NCI-H2107 treated with DMSO at 0.1 percent for 48 hours (cell line): ENCODE measurements around the gene DNAJC4.
A peak's percentile ranks its signal among the peaks of the same experiment; 100 is the strongest.

Experiments used
- DNase-seq: peaks from one replicate; lab custom pipeline; 2025; ENCODE audit not compliant: unreplicated experiment; lab: John Stamatoyannopoulos, UW

Gene DNAJC4

GRCh38 chr11:64256300-64256699, 26.0 kb downstream of the DNAJC4 start:
- no peak for DNase-seq

GRCh38 chr11:64258356-64258755, 28.0 kb downstream of the DNAJC4 start:
- no peak for DNase-seq

DNA sequence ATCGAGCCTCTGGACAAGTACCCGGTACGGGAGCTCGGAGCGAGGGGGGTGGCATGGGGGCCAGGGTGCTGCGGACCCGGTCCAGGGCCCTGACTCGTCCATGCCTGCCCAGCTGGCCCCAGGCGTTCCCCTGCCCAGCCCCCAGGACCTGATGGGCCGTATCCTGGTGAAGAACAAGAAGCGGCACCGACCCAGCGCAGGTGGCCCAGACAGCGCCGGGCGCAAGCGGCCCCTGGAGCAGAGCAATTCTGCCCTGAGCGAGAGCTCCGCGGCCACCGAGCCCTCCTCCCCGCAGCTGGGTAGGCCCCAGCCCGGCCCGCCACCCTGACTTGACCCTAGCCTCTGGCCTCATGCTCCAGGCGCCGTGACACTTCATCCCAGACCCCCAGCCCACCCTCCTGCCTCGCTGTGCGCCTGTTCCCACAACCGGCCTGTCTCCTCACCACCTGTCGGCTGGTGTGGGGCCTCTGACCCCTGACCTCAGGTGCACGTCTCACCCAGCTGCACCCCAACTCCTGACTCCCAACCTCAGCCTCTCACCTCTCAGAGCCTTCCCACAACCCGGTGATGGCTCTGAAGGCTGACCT, 28.7 kb downstream of the DNAJC4 start:
- no peak for DNase-seq

- DNase-seq = no peak
These were observed 29.3 kb downstream of the DNAJC4 start for GRCh38 chr11:64259533-64260067.

GRCh38 chr11:64260147-64260708, 29.9 kb downstream of the DNAJC4 start:
- no peak for DNase-seq

- no peak for DNase-seq
These were observed 31.3 kb downstream of the DNAJC4 start for GRCh38 chr11:64261556-64262080.

DNA sequence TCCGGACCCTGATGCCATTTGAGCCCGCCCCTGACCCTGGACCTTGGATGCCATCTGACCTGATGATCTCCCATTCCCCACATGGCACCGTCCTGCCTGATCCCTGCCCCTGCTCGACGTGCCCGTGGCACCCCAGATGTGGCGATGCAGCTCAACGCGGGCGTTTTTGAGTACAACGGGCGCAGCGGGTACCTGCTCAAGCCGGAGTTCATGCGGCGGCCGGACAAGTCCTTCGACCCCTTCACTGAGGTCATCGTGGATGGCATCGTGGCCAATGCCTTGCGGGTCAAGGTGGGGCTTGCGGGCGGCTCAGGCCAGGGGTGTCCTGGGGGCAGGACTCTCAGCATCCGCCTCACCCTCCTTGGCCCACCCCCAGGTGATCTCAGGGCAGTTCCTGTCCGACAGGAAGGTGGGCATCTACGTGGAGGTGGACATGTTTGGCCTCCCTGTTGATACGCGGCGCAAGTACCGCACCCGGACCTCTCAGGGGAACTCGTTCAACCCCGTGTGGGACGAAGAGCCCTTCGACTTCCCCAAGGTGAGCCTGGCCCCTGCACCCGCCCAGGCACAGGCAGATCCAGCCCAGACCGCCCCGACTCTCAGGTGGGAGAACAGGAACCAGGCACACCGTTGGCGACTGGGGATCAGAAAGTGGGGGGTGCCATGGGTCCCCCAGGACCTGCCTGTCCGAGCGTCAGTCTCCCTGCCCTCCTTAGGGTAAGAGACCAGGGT, 32.1 kb downstream of the DNAJC4 start:
- no peak for DNase-seq

GRCh38 chr11:64263021-64263946, 32.9 kb downstream of the DNAJC4 start:
- no peak for DNase-seq

GRCh38 chr11:64263947-64264317, 33.6 kb downstream of the DNAJC4 start:
- DNase-seq = no peak

DNA sequence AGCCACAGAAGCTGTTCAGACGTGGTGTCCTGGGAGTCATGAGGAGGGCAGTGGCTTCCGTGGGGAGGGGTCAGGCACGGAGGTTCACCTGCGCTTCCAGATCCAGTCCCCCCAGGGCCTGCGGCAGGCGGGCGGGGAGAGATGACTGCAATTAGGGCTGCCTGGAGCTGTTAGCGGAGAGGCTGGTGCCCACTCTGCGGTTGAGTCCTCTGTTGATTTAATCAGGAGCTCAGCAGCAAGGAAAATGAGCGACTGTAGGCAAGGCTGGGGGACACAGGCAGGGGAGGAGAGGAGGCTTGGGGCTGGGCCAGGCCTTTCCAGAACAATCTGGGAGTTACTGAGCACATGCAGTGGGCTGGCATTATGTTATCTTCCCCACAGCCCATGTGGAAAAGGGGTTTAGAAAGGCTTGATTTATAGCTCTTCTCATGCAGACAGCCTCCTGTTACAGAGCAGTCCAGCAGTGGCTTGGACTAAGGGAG, 34.1 kb downstream of the DNAJC4 start:
- peak; percentile 51 for DNase-seq

- DNase-seq = no peak
These were observed 35.1 kb downstream of the DNAJC4 start for GRCh38 chr11:64265176-64266160.

DNA sequence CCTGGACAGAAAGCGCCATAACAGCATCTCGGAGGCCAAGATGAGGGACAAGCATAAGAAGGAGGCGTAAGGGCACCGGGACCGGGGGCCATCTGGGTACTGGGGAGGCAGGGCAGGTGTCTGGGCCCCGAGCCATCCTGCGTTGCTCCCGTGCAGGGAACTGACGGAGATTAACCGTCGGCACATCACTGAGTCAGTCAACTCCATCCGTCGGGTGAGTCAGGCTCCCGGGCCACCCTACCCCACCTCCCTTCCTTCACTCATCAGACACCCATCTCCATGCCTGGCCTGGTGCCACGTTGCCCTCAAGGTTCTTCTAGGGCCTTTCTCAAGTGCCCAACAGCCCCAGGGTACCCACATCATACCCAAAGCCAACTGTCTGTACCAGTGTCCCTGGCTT, 36.0 kb downstream of the DNAJC4 start:
- no peak for DNase-seq

GRCh38 chr11:64267207-64267945, 37.0 kb downstream of the DNAJC4 start:
- no peak for DNase-seq

- no peak for DNase-seq
These were observed 37.9 kb downstream of the DNAJC4 start for GRCh38 chr11:64268025-64268892.

- no peak for DNase-seq
These were observed 38.7 kb downstream of the DNAJC4 start for GRCh38 chr11:64268893-64269539.

DNA sequence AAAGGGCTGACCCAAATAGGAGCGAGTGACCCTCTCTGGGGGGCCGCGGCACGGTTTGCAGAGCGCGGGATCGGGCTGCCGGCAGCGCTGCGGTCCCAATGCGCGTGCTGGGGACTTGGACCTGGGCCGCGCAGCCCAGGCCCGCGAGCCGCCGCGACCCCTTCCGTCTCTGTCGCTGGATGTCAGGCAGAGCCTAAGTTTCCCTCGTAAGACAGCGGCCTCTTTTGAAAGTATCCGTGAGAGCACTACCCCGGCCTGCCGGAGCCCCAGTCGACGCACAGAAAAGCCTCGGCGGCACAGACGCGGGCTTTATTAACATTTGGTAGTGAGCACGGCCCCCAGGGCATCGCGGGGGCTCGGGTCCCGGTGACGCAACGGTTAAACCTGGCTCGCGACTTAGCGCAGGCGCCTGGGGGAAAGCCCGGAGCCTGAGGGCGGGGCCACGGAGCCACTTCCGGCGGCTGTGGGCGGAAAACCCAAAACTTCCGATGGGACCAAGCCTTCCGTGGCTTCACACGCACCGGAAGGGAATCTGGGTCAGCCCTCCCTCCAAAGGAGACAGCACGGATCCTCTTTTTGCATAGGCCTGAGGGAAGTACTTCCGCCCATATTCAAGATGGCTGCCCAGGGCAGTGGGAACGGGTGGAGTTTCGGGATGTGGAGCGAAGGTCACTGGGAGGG, 39.3 kb downstream of the DNAJC4 start:
- DNase-seq = peak; percentile 97
